K562 treated with DMSO at 1 percent for 12 hours (cell line): ENCODE data around the gene NMB. TPM values are rescaled to one million over a fixed set of nuclear protein-coding genes. Genes with fewer than 3 reads are reported as not detected.

Source experiments
- total RNA-seq: library from RNA; unstranded; fragments of 300-600 nt; gene quantifications from 2 replicates; pipeline ENCODE4 v1.2.3, GENCODE V29; 2022; ENCODE audit not compliant: insufficient read depth

The NMB gene, protein sequence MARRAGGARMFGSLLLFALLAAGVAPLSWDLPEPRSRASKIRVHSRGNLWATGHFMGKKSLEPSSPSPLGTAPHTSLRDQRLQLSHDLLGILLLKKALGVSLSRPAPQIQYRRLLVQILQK
- total RNA-seq: not detected in 2 replicates

GRCh38 chr15:84658080-84658787 is at the start of gene NMB:
TSS of gene NMB (minus strand) at chr15:84658199. CDS start at chr15:84658152, 47 bp downstream.

GRCh38 chr15:84653910-84654688 is 3.9 kb downstream of the NMB start, which contains the start of gene WDR73:
TSS of gene WDR73 (minus strand) at chr15:84654283. CDS start at chr15:84654274, 9 bp downstream.

Other genes with a start within 250 kb of the NMB start
- gene ZSCAN2, start 57.2 kb downstream of the NMB start, total RNA-seq: 5.1 and 7.0 TPM in 2 replicates
- 6.5 and 9.5 TPM in 2 replicates for gene WDR73, start 3.9 kb downstream of the NMB start, total RNA-seq
- gene SEC11A, start 57.9 kb upstream of the NMB start, total RNA-seq: 205 and 249 TPM in 2 replicates
- gene ZNF592, start 90.4 kb upstream of the NMB start, total RNA-seq: 6.8 and 23.2 TPM in 2 replicates
- gene ALPK3, start 159.2 kb upstream of the NMB start, total RNA-seq: 0.14 and 0.52 TPM in 2 replicates
- gene SLC28A1, start 226.5 kb upstream of the NMB start, total RNA-seq: not detected in 2 replicates